Measurements from ENCODE around the gene GORASP1.

Gene GORASP1

DNA sequence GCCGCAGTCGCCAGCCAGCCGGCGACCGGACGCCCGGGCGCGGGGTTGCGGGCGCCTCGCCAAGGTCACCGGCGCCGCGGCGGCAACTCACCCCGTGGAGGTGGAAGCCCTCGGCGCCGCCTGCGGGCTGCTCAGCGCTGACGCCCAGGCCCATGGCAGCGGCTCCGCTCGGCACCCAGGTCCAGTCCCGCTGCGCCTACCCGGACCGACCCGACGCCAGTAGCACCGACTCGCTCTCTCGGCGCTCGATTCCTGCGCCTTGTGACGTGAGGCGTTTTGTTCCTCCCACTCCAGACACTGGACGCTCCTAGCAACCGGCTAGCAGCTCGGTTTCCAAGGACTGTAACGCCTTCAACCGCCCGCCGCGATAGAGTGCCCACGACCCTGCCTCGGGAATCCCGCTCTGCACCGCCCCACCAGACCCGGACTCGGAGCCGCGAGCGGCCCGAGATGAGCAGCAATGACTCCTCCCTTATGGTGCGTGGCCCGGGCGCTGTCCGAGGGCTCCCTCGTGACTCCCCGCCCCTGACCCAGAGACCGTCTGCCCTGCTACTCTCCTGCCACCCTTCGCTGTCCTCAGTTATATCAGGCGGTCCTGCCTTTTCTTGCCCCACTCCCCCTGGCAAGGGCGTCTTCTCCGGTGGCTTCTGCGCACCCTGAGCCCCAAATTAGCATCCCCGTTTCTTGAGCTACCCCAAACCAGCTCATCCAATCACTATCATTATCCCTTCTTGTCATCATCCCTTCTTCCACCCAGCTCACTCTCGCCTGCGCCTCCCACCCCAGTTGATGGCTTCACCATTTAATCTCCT lies at the start of gene GORASP1, which contains the start of gene TTC21A:
Gene GORASP1, minus strand, starts transcription at position 240 of the 812 bp plus-strand sequence. Its CDS starts 86 bp downstream, at position 154.
Gene TTC21A, plus strand, starts transcription at position 293 of the 812 bp plus-strand sequence. Its CDS starts 158 bp downstream, at position 451.
- TF ChIP-seq, protein P1, sequence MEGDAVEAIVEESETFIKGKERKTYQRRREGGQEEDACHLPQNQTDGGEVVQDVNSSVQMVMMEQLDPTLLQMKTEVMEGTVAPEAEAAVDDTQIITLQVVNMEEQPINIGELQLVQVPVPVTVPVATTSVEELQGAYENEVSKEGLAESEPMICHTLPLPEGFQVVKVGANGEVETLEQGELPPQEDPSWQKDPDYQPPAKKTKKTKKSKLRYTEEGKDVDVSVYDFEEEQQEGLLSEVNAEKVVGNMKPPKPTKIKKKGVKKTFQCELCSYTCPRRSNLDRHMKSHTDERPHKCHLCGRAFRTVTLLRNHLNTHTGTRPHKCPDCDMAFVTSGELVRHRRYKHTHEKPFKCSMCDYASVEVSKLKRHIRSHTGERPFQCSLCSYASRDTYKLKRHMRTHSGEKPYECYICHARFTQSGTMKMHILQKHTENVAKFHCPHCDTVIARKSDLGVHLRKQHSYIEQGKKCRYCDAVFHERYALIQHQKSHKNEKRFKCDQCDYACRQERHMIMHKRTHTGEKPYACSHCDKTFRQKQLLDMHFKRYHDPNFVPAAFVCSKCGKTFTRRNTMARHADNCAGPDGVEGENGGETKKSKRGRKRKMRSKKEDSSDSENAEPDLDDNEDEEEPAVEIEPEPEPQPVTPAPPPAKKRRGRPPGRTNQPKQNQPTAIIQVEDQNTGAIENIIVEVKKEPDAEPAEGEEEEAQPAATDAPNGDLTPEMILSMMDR (conservative IDR thresholded peaks at IDR 0.05) = peak; percentile 4; the same call in 1 of the 2 replicates
- peak; percentile 67 for TF ChIP-seq ZFX (IDR thresholded peaks at IDR 0.05)
- peak within 1 kb of the TSS; percentile 92 for H3K27ac ChIP-seq

DNA sequence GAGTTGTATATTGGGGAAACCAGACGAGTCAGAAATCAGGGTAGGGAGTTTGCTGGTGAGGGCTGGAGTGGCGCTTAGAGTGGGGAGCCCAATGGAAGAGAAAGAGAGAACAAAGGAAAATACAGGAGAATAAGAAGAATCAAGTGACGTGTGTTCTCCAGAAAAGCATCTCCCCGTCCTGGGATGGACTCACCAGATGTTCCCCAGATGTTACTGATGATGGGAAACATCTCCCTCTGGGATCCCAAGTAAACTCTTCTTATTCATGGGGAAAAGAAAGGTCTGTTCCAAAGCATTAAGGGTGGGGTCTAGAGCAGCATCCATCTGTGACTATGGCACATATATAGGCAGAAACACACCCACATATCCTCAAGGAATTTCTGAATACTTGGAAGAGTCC lies 49.0 kb upstream of the GORASP1 start:
- TF ChIP-seq, protein P1 (conservative IDR thresholded peaks at IDR 0.05) = no peak
- no peak for TF ChIP-seq ZFX (IDR thresholded peaks at IDR 0.05)

GRCh38 chr3:39154280-39155021 lies 47.0 kb upstream of the GORASP1 start:
- peak overlapping the region; percentile 92 for H3K27ac ChIP-seq

More for the DNA sequence above, 49.0 kb upstream of the GORASP1 start:
- H3K27ac ChIP-seq = no peak overlapping the region

GRCh38 chr3:39153977-39154279 lies 46.5 kb upstream of the GORASP1 start:
- H3K27ac ChIP-seq = peak overlapping the region; percentile 92

More at GRCh38 chr3:39154280-39155021, 47.0 kb upstream of the GORASP1 start:
- no peak for TF ChIP-seq ZFX (IDR thresholded peaks at IDR 0.05)
- TF ChIP-seq, protein P1 (conservative IDR thresholded peaks at IDR 0.05) = no peak

DNA sequence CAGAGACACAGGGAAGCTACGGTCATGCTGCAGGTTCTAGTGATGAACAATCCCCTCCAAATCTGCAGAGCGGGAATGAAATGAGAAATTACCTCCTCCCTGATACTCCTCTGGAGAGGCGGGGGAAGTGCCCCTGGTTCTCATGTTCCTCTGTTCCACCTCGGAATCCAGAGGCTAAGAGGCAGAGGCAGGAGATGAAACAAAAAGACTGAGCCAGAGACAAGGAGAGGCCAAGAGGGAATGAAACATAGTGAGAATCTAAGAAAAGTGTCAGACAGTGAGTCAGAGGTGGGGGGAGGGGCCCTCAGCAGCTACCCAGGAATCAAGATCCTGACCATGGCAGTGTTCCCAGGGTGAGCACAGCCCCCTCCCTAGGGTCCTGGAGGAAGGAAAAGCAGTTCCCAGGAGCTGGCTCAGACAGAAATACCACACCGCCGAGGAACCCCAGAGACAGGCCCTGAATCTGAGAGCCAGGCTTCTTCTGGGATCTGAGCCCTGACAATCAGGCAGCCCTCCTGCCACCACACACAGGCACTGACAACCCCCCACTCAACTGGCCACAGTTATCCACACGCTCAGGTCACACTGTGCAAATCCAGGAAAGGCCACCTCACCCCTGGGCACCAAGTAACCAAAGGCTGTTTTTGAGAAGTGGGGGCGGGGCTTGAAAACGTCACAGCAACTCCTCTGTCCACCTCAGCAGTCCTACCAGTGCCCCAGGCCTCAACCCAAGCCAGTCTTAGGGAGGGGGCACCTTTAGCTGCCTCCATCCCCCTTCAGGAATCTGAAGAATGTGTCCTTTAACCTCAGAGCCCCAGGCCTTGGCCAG lies 43.6 kb upstream of the GORASP1 start:
- H3K27ac ChIP-seq = peak overlapping the region; percentile 92
- TF ChIP-seq, protein P1 (conservative IDR thresholded peaks at IDR 0.05) = no peak
- no peak for TF ChIP-seq ZFX (IDR thresholded peaks at IDR 0.05)

More at GRCh38 chr3:39153977-39154279, 46.5 kb upstream of the GORASP1 start:
- TF ChIP-seq, protein P1 (conservative IDR thresholded peaks at IDR 0.05) = no peak
- no peak for TF ChIP-seq ZFX (IDR thresholded peaks at IDR 0.05)

GRCh38 chr3:39150148-39150802 lies 42.8 kb upstream of the GORASP1 start:
- TF ChIP-seq, protein P1 (conservative IDR thresholded peaks at IDR 0.05) = no peak
- TF ChIP-seq ZFX (IDR thresholded peaks at IDR 0.05) = no peak
- H3K27ac ChIP-seq = peak overlapping the region; percentile 92

Data from C4-2B (cell line).